T-helper 1 cell treated with Interleukin-12 subunit alpha and Interleukin-12 subunit beta and Interleukin-4 antibody, amounts not matched to agents 30 μg/mL and 1 μg/mL, for 36 hours (primary cell): ENCODE data around the gene IGFL3.

Experiments
- H3K27ac Mint-ChIP-seq: one replicate; pipeline ENCODE4 v1.8.0; 2021; ENCODE audit warnings: mild to moderate bottlenecking, mixed read lengths
- H3K27me3 Mint-ChIP-seq: one replicate; pipeline ENCODE4 v1.8.0; 2021; ENCODE audit warnings: low read depth, mixed read lengths
- H3K36me3 Mint-ChIP-seq: one replicate; pipeline ENCODE4 v1.8.0; 2021; ENCODE audit warnings: low read depth, mixed read lengths
- H3K4me1 Mint-ChIP-seq: one replicate; pipeline ENCODE4 v1.8.0; 2021; ENCODE audit warnings: low read depth, mixed read lengths
- H3K4me3 Mint-ChIP-seq: one replicate; pipeline ENCODE4 v1.8.0; 2021; ENCODE audit warnings: mild to moderate bottlenecking, moderate library complexity, mixed read lengths
- H3K9me3 Mint-ChIP-seq: one replicate; pipeline ENCODE4 v1.8.0; 2021; ENCODE audit warnings: mixed read lengths

Gene IGFL3

DNA sequence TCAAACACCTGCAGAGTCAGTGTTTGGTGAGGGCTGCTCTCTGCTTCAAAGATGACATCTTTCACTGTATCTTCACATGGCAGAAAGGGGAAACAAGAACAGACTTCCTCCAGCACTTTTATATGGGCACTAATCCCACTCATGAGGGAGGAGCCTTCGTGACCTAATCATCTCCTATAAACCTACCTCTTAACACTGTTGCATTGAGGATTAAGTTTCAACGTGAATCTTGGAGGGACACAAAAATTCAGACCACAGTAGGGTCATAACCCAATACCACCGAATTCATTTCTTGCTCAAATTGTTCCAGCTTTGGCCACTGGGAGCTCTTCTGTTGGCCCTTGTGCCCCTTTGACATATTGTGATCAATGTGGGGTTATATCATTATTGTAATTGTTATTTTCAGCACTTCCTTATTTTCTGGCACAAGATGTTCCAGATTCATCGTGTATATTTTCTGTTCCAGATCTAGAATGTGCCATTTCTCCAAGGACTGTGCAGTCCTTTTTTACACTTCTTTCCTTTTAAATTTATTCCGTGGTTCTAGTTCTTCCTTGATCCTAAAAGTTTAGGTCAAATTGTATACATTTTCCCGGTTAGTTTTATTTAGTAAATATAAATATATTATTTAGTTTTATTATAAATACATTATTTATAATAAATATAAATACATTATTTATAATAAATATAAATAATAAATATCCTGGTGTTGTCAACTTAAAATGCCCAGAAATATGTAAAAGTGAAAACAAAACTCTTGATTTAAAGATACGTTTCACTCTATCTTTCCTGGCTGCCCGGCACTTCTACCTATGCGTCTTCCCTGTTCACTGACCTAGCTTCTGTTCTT is 48.2 kb downstream of the IGFL3 start:
- peaks cover 4% of the 10 kb centered on the region for H3K4me1 Mint-ChIP-seq
- peaks cover 76% of the 10 kb centered on the region for H3K27me3 Mint-ChIP-seq
- H3K36me3 Mint-ChIP-seq: no peaks in the 10 kb centered on the region
- no peak overlapping the region for H3K4me3 Mint-ChIP-seq
- H3K27ac Mint-ChIP-seq: no peak overlapping the region
- H3K9me3 Mint-ChIP-seq: peaks cover 7% of the 10 kb centered on the region

DNA sequence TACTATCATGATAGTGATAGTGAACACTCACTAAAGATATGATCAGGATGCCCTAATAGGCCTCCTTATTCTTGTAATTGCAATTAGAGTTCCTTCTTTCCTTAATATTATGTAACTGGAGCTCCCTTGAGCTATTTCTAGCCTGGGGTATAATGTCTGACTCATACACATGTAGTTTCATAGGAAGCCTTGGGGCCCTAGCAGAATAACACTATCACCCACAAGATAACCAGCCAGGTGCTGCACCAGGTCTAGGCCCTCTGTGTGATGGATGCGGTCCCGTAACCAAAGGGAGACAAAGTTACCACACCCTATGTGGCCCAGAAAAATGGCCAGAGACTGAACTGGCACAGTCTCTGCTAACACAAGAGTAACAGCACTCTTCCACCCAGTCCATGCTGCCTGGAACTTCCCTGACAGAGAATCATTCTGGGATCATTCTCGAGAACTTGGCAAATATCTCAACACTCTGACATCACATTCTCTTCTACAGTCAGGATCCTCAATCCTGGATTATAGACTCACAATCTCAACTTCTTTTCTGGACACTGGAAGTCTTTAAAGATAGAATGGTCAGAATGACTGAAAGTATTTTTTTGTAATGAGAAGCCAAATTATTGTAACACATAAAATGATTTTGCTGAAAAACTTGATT is 51.1 kb downstream of the IGFL3 start:
- peaks cover 2% of the 10 kb centered on the region for H3K4me1 Mint-ChIP-seq
- no peak overlapping the region for H3K4me3 Mint-ChIP-seq
- peaks cover 4% of the 10 kb centered on the region for H3K9me3 Mint-ChIP-seq
- peaks cover 74% of the 10 kb centered on the region for H3K27me3 Mint-ChIP-seq
- no peaks in the 10 kb centered on the region for H3K36me3 Mint-ChIP-seq
- no peak overlapping the region for H3K27ac Mint-ChIP-seq
